H9 (cell line): ENCODE results near the gene CDH15. TPM values are rescaled to one million over a fixed set of nuclear protein-coding genes. Genes with fewer than 3 reads are reported as not detected.

Experiments
- DNase-seq: peaks from one replicate; pipeline ENCODE4 v3.0.0-alpha.2; 2017
- H2AFZ ChIP-seq: one replicate; pipeline ENCODE4 v1.6.1; 2013; ENCODE audit warnings: mild to moderate bottlenecking, low read length, control low read depth, moderate library complexity
- H2AK5ac ChIP-seq: 2 replicates; pipeline ENCODE4 v1.6.1; 2013; ENCODE audit warnings: low read length, control low read depth, mixed read lengths; ENCODE audit not compliant: insufficient read length
- H2BK120ac ChIP-seq: one replicate; pipeline ENCODE4 v1.6.1; 2013; ENCODE audit warnings: low read depth, mild to moderate bottlenecking, low read length, control low read depth, inconsistent platforms; ENCODE audit not compliant: poor library complexity, severe bottlenecking
- H2BK12ac ChIP-seq: 2 replicates; pipeline ENCODE4 v1.6.1; 2013; ENCODE audit warnings: low read length, control low read depth, mixed read lengths, low read depth; ENCODE audit not compliant: insufficient read length
- H2BK15ac ChIP-seq: 2 replicates; pipeline ENCODE4 v1.6.1; 2013; ENCODE audit warnings: low read depth, low read length, control low read depth
- H2BK20ac ChIP-seq: one replicate; pipeline ENCODE4 v1.6.1; 2013; ENCODE audit warnings: low read depth, mild to moderate bottlenecking, low read length, control low read depth, inconsistent platforms; ENCODE audit not compliant: poor library complexity, severe bottlenecking
- H2BK5ac ChIP-seq: 2 replicates; pipeline ENCODE4 v1.6.1; 2013; ENCODE audit warnings: low read length, control low read depth, mixed read lengths; ENCODE audit not compliant: insufficient read length
- H3K14ac ChIP-seq: 2 replicates; pipeline ENCODE4 v1.6.1; 2013; ENCODE audit warnings: low read length, control low read depth; ENCODE audit not compliant: insufficient read depth
- H3K18ac ChIP-seq: 2 replicates; pipeline ENCODE4 v1.6.1; 2013; ENCODE audit warnings: low read depth, mild to moderate bottlenecking, mixed read lengths, low read length, control low read depth; ENCODE audit not compliant: insufficient read length
- H3K23ac ChIP-seq: 2 replicates; pipeline ENCODE4 v1.6.1; 2013; ENCODE audit warnings: low read length, control low read depth, mixed read lengths, low read depth; ENCODE audit not compliant: insufficient read length
- H3K23me2 ChIP-seq: 2 replicates; pipeline ENCODE4 v1.6.1; 2013; ENCODE audit warnings: low read depth, mild to moderate bottlenecking, mixed read lengths, low read length, control low read depth; ENCODE audit not compliant: insufficient read length, poor library complexity, severe bottlenecking
- H3K27ac ChIP-seq: 2 replicates; pipeline ENCODE4 v1.5.1; 2013; ENCODE audit warnings: low read length, control low read depth, mixed read lengths, low read depth; ENCODE audit not compliant: insufficient read length
- H3K27me3 ChIP-seq: 2 replicates; pipeline ENCODE4 v1.6.1; 2013; ENCODE audit warnings: low read length, control low read depth, inconsistent platforms; ENCODE audit not compliant: insufficient read depth
- H3K4ac ChIP-seq: 2 replicates; pipeline ENCODE4 v1.6.1; 2013; ENCODE audit warnings: low read depth, mild to moderate bottlenecking, control low read depth, inconsistent platforms, low read length, moderate library complexity
- H3K4me1 ChIP-seq: 2 replicates; pipeline ENCODE4 v1.6.1; 2013; ENCODE audit warnings: low read length, control low read depth, inconsistent platforms; ENCODE audit not compliant: insufficient read depth
- H3K4me2 ChIP-seq: 2 replicates; pipeline ENCODE4 v1.6.1; 2013; ENCODE audit warnings: low read length, control low read depth, mixed read lengths; ENCODE audit not compliant: insufficient read length, insufficient read depth
- H3K56ac ChIP-seq: 2 replicates; pipeline ENCODE4 v1.6.1; 2013; ENCODE audit warnings: low read depth, mild to moderate bottlenecking, mixed read lengths, low read length, control low read depth; ENCODE audit not compliant: insufficient read length
- H3K79me1 ChIP-seq: 2 replicates; pipeline ENCODE4 v1.6.1; 2013; ENCODE audit warnings: low read depth, mild to moderate bottlenecking, moderate library complexity, low read length, control low read depth, inconsistent platforms; ENCODE audit not compliant: insufficient read depth, poor library complexity, severe bottlenecking
- H3K79me2 ChIP-seq: 2 replicates; pipeline ENCODE4 v1.6.1; 2013; ENCODE audit warnings: low read length, control low read depth, inconsistent platforms; ENCODE audit not compliant: insufficient read depth
- H3K9ac ChIP-seq: 2 replicates; pipeline ENCODE4 v1.6.1; 2013; ENCODE audit warnings: low read length, control low read depth, mixed read lengths; ENCODE audit not compliant: insufficient read length; ENCODE audit errors: extremely low read depth
- H3K9me3 ChIP-seq: one replicate; pipeline ENCODE4 v1.6.1; 2013; ENCODE audit warnings: low read depth, low read length, inconsistent platforms; ENCODE audit not compliant: control insufficient read depth
- H3T11ph ChIP-seq: one replicate; pipeline ENCODE4 v1.6.1; 2013; ENCODE audit warnings: mild to moderate bottlenecking, low read length, control low read depth, inconsistent platforms
- H4K20me1 ChIP-seq: one replicate; pipeline ENCODE4 v1.6.1; 2013; ENCODE audit not compliant: control insufficient read depth, insufficient read length, insufficient read depth
- H4K5ac ChIP-seq: 2 replicates; pipeline ENCODE4 v1.6.1; 2013; ENCODE audit warnings: low read depth, mild to moderate bottlenecking, mixed read lengths, low read length, control low read depth; ENCODE audit not compliant: insufficient read length
- H4K8ac ChIP-seq: replicated peaks from 2 replicates; pipeline ENCODE4 v1.6.1; 2013; ENCODE audit warnings: low read length, control low read depth, mixed read lengths, low read depth; ENCODE audit not compliant: insufficient read length
- H4K91ac ChIP-seq: 2 replicates; pipeline ENCODE4 v1.6.1; 2013; ENCODE audit warnings: low read depth, mild to moderate bottlenecking, moderate library complexity, mixed read lengths, low read length, control low read depth; ENCODE audit not compliant: insufficient read length
- H3K27ac Mint-ChIP-seq, 3 experiments: 2 replicates in 2 of 3; 3 replicates in 1 of 3; pipeline ENCODE4 v1.8.0; 2020 to 2021; ENCODE audit warnings: mixed read lengths in 3 of 3, mild to moderate bottlenecking in 1 of 3, moderate library complexity in 1 of 3
- H3K27me3 Mint-ChIP-seq: 2 replicates; pipeline ENCODE4 v1.8.0; 2021; ENCODE audit warnings: low read depth, mild to moderate bottlenecking, moderate library complexity, mixed read lengths
- H3K36me3 Mint-ChIP-seq, 3 experiments: 2 replicates in 2 of 3; 3 replicates in 1 of 3; pipeline ENCODE4 v1.8.0; 2020 to 2021; ENCODE audit warnings: low read depth in 3 of 3, mixed read lengths in 3 of 3; ENCODE audit not compliant: insufficient read depth in 1 of 3
- H3K4me1 Mint-ChIP-seq, 2 experiments: 2 replicates each; pipeline ENCODE4 v1.8.0; 2020; ENCODE audit warnings: mixed read lengths in 2 of 2
- H3K4me3 Mint-ChIP-seq, 2 experiments: 2 replicates in 1 of 2; 3 replicates in 1 of 2; pipeline ENCODE4 v1.8.0; 2020 to 2021; ENCODE audit warnings: mild to moderate bottlenecking in 2 of 2, mixed read lengths in 2 of 2, moderate library complexity in 1 of 2
- H3K9me3 Mint-ChIP-seq, 2 experiments: 2 replicates in 1 of 2; 3 replicates in 1 of 2; pipeline ENCODE4 v1.8.0; 2020; ENCODE audit warnings: mild to moderate bottlenecking in 2 of 2, mixed read lengths in 2 of 2, moderate library complexity in 1 of 2
- WGBS: extraction: QIAGEN DNeasy Blood & Tissue Kit; methylation state at CpG from one replicate; pipeline ENCODE4 v1.1.7; 2013; ENCODE audit warnings: missing lambda C conversion rate, low lambda C conversion rate, mixed read lengths; ENCODE audit not compliant: insufficient read length; ENCODE audit errors: extremely low coverage; 5-methylcytosine and 5-hydroxymethylcytosine counted together
- total RNA-seq: library from RNA; stranded (reverse); gene quantifications from 2 replicates; pipeline ENCODE4 v1.2.1, GENCODE V29; 2021
- TF ChIP-seq, protein P1 (sequence below): fragments of 200-600 bp; sonication (generic); conservative IDR thresholded peaks from 3 replicates; pipeline ENCODE4 v1.8.0; 2021; ENCODE audit warnings: antibody characterized with exemption, mild to moderate bottlenecking

The CDH15 gene
- total RNA-seq, 1 experiment from 2014 or later: 0.28 TPM

DNA sequence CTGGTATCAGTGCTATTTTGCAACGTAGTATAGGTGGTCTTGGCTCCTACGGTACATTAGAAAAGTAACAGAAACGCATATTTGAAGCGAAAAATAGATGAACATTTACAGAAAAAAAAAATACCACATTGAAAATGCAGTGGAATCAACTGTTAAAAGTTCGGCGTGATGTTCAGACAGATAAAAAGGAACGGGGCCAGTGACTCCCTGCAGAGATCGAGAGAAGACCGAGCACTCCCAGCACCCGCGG is 45.5 kb downstream of the CDH15 start:
- Histone ChIP-seq H3K9ac (peak overlapping the region; percentile 88), H3K23me2 (peaks cover 3% of the 10 kb centered on the region), H3K9me3 (no peaks in the 10 kb centered on the region), H3K4me1 (no peaks in the 10 kb centered on the region), H2BK5ac (no peak overlapping the region), H3K18ac (no peak overlapping the region), H2BK12ac (no peak overlapping the region), H3K27me3 (no peaks in the 10 kb centered on the region), H3T11ph (no peak overlapping the region), H4K91ac (no peak overlapping the region), H3K23ac (no peak overlapping the region), H2BK120ac (no peak overlapping the region), H3K79me1 (no peaks in the 10 kb centered on the region), H3K79me2 (no peaks in the 10 kb centered on the region), H4K5ac (no peak overlapping the region), H4K20me1 (no peaks in the 10 kb centered on the region), H2AK5ac (no peak overlapping the region), H4K8ac (no peak overlapping the region), H3K56ac (no peak overlapping the region), H3K27ac (no peak overlapping the region), H3K4ac (no peak overlapping the region), H2BK20ac (no peak overlapping the region), H2BK15ac (no peak overlapping the region), H3K4me2 (peak overlapping the region; percentile 70), H2AFZ (no peak overlapping the region), H3K14ac (no peak overlapping the region)
- WGBS: no CpG with 5 or more reads among the region's 11 CpGs
- peaks cover 7 to 12% of the 10 kb centered on the region in 2 experiments for H3K4me1 Mint-ChIP-seq
- peaks cover 2% of the 10 kb centered on the region; the same call in 1 of the 2 replicates for H3K27me3 Mint-ChIP-seq
- H3K9me3 Mint-ChIP-seq: no peaks in the 10 kb centered on the region
- peak overlapping the region; percentile 85 to 92 for H3K4me3 Mint-ChIP-seq
- TF ChIP-seq, protein P1, sequence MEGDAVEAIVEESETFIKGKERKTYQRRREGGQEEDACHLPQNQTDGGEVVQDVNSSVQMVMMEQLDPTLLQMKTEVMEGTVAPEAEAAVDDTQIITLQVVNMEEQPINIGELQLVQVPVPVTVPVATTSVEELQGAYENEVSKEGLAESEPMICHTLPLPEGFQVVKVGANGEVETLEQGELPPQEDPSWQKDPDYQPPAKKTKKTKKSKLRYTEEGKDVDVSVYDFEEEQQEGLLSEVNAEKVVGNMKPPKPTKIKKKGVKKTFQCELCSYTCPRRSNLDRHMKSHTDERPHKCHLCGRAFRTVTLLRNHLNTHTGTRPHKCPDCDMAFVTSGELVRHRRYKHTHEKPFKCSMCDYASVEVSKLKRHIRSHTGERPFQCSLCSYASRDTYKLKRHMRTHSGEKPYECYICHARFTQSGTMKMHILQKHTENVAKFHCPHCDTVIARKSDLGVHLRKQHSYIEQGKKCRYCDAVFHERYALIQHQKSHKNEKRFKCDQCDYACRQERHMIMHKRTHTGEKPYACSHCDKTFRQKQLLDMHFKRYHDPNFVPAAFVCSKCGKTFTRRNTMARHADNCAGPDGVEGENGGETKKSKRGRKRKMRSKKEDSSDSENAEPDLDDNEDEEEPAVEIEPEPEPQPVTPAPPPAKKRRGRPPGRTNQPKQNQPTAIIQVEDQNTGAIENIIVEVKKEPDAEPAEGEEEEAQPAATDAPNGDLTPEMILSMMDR: no peak
- no peak for DNase-seq
- H3K27ac Mint-ChIP-seq: peak overlapping the region; percentile 35 to 94 (median 93); a peak in 6 of 7 replicates
- H3K36me3 Mint-ChIP-seq: peaks cover 0 to 9% (median 7%) of the 10 kb centered on the region in 3 experiments; a peak in 5 of 7 replicates
